RWPE2 (cell line): Measurements from ENCODE around the gene VAV1.

Experiments used
- ATAC-seq: fragments of 200-7000 bp; cut with Tn5 transposase; 3 replicates; pipeline ENCODE4 v1.9.1; 2021; ENCODE audit warnings: low read depth
- DNase-seq: peaks from one replicate; pipeline ENCODE4 v3.0.0-alpha.2; 2020; ENCODE audit warnings: low spot score
- H3K27ac ChIP-seq: fragments of 450-650 bp; 2 replicates; pipeline ENCODE4 v1.5.1; 2017; ENCODE audit warnings: mild to moderate bottlenecking; ENCODE audit not compliant: poor library complexity, severe bottlenecking
- H3K27me3 ChIP-seq: fragments of 250-450 bp; sonication (Bioruptor Pico); 2 replicates; pipeline ENCODE4 v1.5.1; 2021; ENCODE audit warnings: mild to moderate bottlenecking, moderate library complexity; ENCODE audit not compliant: insufficient read depth, poor library complexity, severe bottlenecking
- H3K36me3 ChIP-seq: fragments of 250-450 bp; sonication (Bioruptor Pico); 2 replicates; pipeline ENCODE4 v1.5.1; 2020; ENCODE audit warnings: low read depth, mild to moderate bottlenecking, moderate library complexity
- H3K4me1 ChIP-seq: fragments of 250-450 bp; sonication (Bioruptor Pico); 2 replicates; pipeline ENCODE4 v1.5.1; 2021; ENCODE audit warnings: mild to moderate bottlenecking, moderate library complexity; ENCODE audit not compliant: insufficient read depth, poor library complexity, severe bottlenecking
- H3K4me3 ChIP-seq: fragments of 250-450 bp; sonication (Bioruptor Pico); 2 replicates; pipeline ENCODE4 v1.5.1; 2021; ENCODE audit warnings: mild to moderate bottlenecking, moderate library complexity; ENCODE audit not compliant: severe bottlenecking
- H3K9me3 ChIP-seq: fragments of 250-450 bp; sonication (Bioruptor Pico); 2 replicates; pipeline ENCODE4 v1.5.1; 2021; ENCODE audit warnings: mild to moderate bottlenecking, moderate library complexity; ENCODE audit not compliant: severe bottlenecking
- CTCF ChIP-seq: fragments of 450-650 bp; IDR thresholded peaks from one replicate; pipeline ENCODE4 v1.5.1; 2017; ENCODE audit warnings: mild to moderate bottlenecking, moderate library complexity; ENCODE audit not compliant: poor library complexity, severe bottlenecking

VAV1 gene

GRCh38 chr19:6834433-6834832 is 61.9 kb downstream of the VAV1 start:
- no peak for ATAC-seq
- DNase-seq: no peak
- no peaks in the 10 kb centered on the region for H3K27me3 ChIP-seq
- no peak overlapping the region for H3K27ac ChIP-seq
- TF ChIP-seq CTCF: no peak
- H3K9me3 ChIP-seq: no peaks in the 10 kb centered on the region
- no peaks in the 10 kb centered on the region for H3K4me1 ChIP-seq
- H3K4me3 ChIP-seq: no peak overlapping the region
- H3K36me3 ChIP-seq: no peaks in the 10 kb centered on the region

- no peak for TF ChIP-seq CTCF
- Histone ChIP-seq H3K4me3 (no peak overlapping the region), H3K27me3 (no peaks in the 10 kb centered on the region), H3K36me3 (no peaks in the 10 kb centered on the region), H3K4me1 (no peaks in the 10 kb centered on the region), H3K9me3 (no peaks in the 10 kb centered on the region), H3K27ac (no peak overlapping the region)
- ATAC-seq: no peak
- no peak for DNase-seq
Observed at GRCh38 chr19:6835501-6835900, 63.0 kb downstream of the VAV1 start.

GRCh38 chr19:6837525-6837924 is 65.0 kb downstream of the VAV1 start:
- H3K27me3 ChIP-seq: no peaks in the 10 kb centered on the region
- H3K27ac ChIP-seq: no peak overlapping the region
- DNase-seq (no peak), ATAC-seq (no peak)
- H3K4me3 ChIP-seq: no peak overlapping the region
- H3K4me1 ChIP-seq: no peaks in the 10 kb centered on the region
- H3K36me3 ChIP-seq: no peaks in the 10 kb centered on the region
- H3K9me3 ChIP-seq: no peaks in the 10 kb centered on the region
- no peak for TF ChIP-seq CTCF

GRCh38 chr19:6838062-6838655 is 65.7 kb downstream of the VAV1 start:
- ATAC-seq: no peak
- no peak for DNase-seq
- Histone ChIP-seq H3K27me3 (no peaks in the 10 kb centered on the region), H3K4me1 (no peaks in the 10 kb centered on the region), H3K4me3 (no peak overlapping the region), H3K9me3 (no peaks in the 10 kb centered on the region), H3K36me3 (no peaks in the 10 kb centered on the region), H3K27ac (no peak overlapping the region)
- no peak for TF ChIP-seq CTCF

GRCh38 chr19:6842871-6843607 is 70.5 kb downstream of the VAV1 start:
- ATAC-seq: no peak
- Histone ChIP-seq H3K4me1 (no peaks in the 10 kb centered on the region), H3K9me3 (no peaks in the 10 kb centered on the region), H3K4me3 (no peak overlapping the region), H3K36me3 (no peaks in the 10 kb centered on the region), H3K27ac (no peak overlapping the region), H3K27me3 (no peaks in the 10 kb centered on the region)
- no peak for DNase-seq
- TF ChIP-seq CTCF: no peak
